ENCODE data around the gene SFTPD.

- TF ChIP-seq CTCF (IDR thresholded peaks at IDR 0.05; ENCODE audit: low read length), result no peak
- no peak for TF ChIP-seq EZH2phosphoT487 (IDR thresholded peaks at IDR 0.05; ENCODE audit: low read length)
Measured at GRCh38 chr10:79932841-79933379, 16.0 kb downstream of the SFTPD start.
